Endothelial cell of umbilical vein (primary cell): ENCODE measurements around the gene TUBG2. TPM values are rescaled to one million over a fixed set of nuclear protein-coding genes. Genes with fewer than 3 reads are reported as not detected.
"Not testable (repeated sequence)": the region's sequence is repeated elsewhere in the genome, so short reads cannot be mapped to it uniquely, and the experiment has no call there.

Experiments
- BruUV-seq: library from RNA; stranded (reverse); fragments of 400-500 nt; replicated peaks from 2 replicates; lab custom pipeline; 2021; lab: Mats Ljungman, UMichigan
- CTCF ChIA-PET: fragments of 300-600, 350-600 bp; sonication (Branson Sonifier 250); formaldehyde crosslinking; loops from one replicate; lab custom pipeline; 2021; ENCODE audit warnings: antibody characterized with exemption, inconsistent platforms; lab: Charles Lee
- POLR2A ChIA-PET: fragments of 300-600, 350-600 bp; sonication (Branson Sonifier 250); formaldehyde crosslinking; loops from one replicate; lab custom pipeline; 2021; ENCODE audit warnings: antibody characterized with exemption, inconsistent platforms; lab: Charles Lee
- DNase-seq: peaks from one replicate; pipeline ENCODE4 v3.0.0-alpha.2; 2011; ENCODE audit warnings: low read depth, low spot score
- FAIRE-seq: peaks from 2 replicates; lab custom pipeline; 2011; peaks lifted over from hg19 to GRCh38; lab: Jason Lieb, UNC
- H2AFZ ChIP-seq: 2 replicates; pipeline ENCODE4 v1.6.0; 2012; ENCODE audit warnings: low read depth, low read length, control low read depth, inconsistent platforms
- H3K27ac ChIP-seq: 2 replicates; pipeline ENCODE4 v1.5.1; 2011; ENCODE audit warnings: low read depth, mild to moderate bottlenecking, control low read depth, low read length, moderate library complexity; ENCODE audit not compliant: insufficient read depth
- H3K27me3 ChIP-seq, 2 experiments: 2 replicates each; pipeline versions ENCODE4 v1.6.0 to v1.6.1; 2011; ENCODE audit warnings: low read length in 2 of 2, mixed read lengths in 1 of 2; ENCODE audit not compliant: control insufficient read depth in 2 of 2, insufficient read depth in 2 of 2
- H3K36me3 ChIP-seq, 2 experiments: 2 replicates in 1 of 2; 3 replicates in 1 of 2; pipeline ENCODE4 v1.5.1; 2011; ENCODE audit warnings: low read length in 2 of 2, mild to moderate bottlenecking in 1 of 2, moderate library complexity in 1 of 2; ENCODE audit not compliant: control insufficient read depth in 2 of 2, insufficient read depth in 2 of 2; ENCODE audit errors: extremely low read depth in 1 of 2
- H3K4me1 ChIP-seq: 3 replicates; pipeline ENCODE4 v1.5.1; 2011; ENCODE audit warnings: mild to moderate bottlenecking, low read length; ENCODE audit not compliant: control insufficient read depth, insufficient read depth; ENCODE audit errors: extremely low read depth
- H3K4me2 ChIP-seq: 2 replicates; pipeline ENCODE4 v1.6.1; 2011; ENCODE audit warnings: low read length, control low read depth, mixed read lengths; ENCODE audit not compliant: insufficient read depth
- H3K4me3 ChIP-seq, 3 experiments: fragments of 200-600 bp in 1 of 3; sonication (generic), shearing (Covaris generic) in 1 of 3; replicated peaks in 1 of 3; 2 replicates each; pipeline ENCODE4 v1.5.1; 2011 to 2016; ENCODE audit warnings: control low read depth in 3 of 3, low read length in 3 of 3, mild to moderate bottlenecking in 2 of 3, inconsistent platforms in 1 of 3, low read depth in 1 of 3, moderate library complexity in 1 of 3; ENCODE audit not compliant: insufficient read depth in 1 of 3
- H3K79me2 ChIP-seq: 2 replicates; pipeline ENCODE4 v1.6.0; 2012; ENCODE audit warnings: low read length, inconsistent platforms; ENCODE audit not compliant: control insufficient read depth, insufficient read depth
- H3K9ac ChIP-seq: replicated peaks from 2 replicates; pipeline ENCODE3; 2011; ENCODE audit warnings: low read length, control low read depth; ENCODE audit not compliant: insufficient read depth; ENCODE audit errors: extremely low read depth
- H3K9me1 ChIP-seq: replicated peaks from 3 replicates; pipeline ENCODE4 v1.6.0; 2011; ENCODE audit warnings: mild to moderate bottlenecking, low read length; ENCODE audit not compliant: control insufficient read depth, insufficient read depth; ENCODE audit errors: extremely low read depth
- H3K9me3 ChIP-seq: replicated peaks from 2 replicates; pipeline ENCODE4 v1.5.1; 2012; ENCODE audit warnings: low read length, inconsistent platforms; ENCODE audit not compliant: control insufficient read depth, insufficient read depth
- H4K20me1 ChIP-seq: replicated peaks from 2 replicates; pipeline ENCODE3; 2011; ENCODE audit warnings: mild to moderate bottlenecking, low read length; ENCODE audit not compliant: control insufficient read depth, insufficient read depth; ENCODE audit errors: extremely low read depth
- EZH2 ChIP-seq: IDR thresholded peaks from 2 replicates; pipeline ENCODE4 v1.6.1; 2012; ENCODE audit warnings: borderline replicate concordance, low read depth, mild to moderate bottlenecking, moderate library complexity, low read length, inconsistent platforms; ENCODE audit not compliant: severe bottlenecking
- FOS ChIP-seq: IDR thresholded peaks from 2 replicates; pipeline ENCODE4 v1.6.1; 2011; ENCODE audit warnings: mild to moderate bottlenecking, low read length, moderate library complexity, borderline replicate concordance; ENCODE audit not compliant: insufficient read depth
- GATA2 ChIP-seq: IDR thresholded peaks from 2 replicates; pipeline ENCODE4 v1.7.0; 2011; ENCODE audit warnings: low read depth, mild to moderate bottlenecking, moderate library complexity, mixed read lengths, low read length; ENCODE audit not compliant: insufficient read length, insufficient read depth
- JUN ChIP-seq: IDR thresholded peaks from 2 replicates; pipeline ENCODE4 v1.6.1; 2011; ENCODE audit warnings: borderline replicate concordance, low read depth; ENCODE audit not compliant: insufficient read length, insufficient read depth
- MYC ChIP-seq: IDR thresholded peaks from one replicate; pipeline ENCODE4 v1.6.1; 2011; ENCODE audit warnings: mild to moderate bottlenecking, low read depth, low read length
- POLR2A ChIP-seq: IDR thresholded peaks from 2 replicates; pipeline ENCODE4 v1.6.1; 2012; ENCODE audit warnings: low read depth, mild to moderate bottlenecking, control low read depth, low read length
- POLR2AphosphoS5 ChIP-seq: IDR thresholded peaks from 2 replicates; pipeline ENCODE4 v1.6.1; 2012; ENCODE audit warnings: low read depth, mild to moderate bottlenecking, control low read depth, low read length, moderate library complexity; ENCODE audit not compliant: insufficient read depth
- dilution Hi-C: fragments of 300-500 bp; cut with MboI; formaldehyde crosslinking; loops from one replicate; pipeline ENCODE4 v1.15.0; 2019; ENCODE audit warnings: low sequenced_read_pairs; ENCODE audit not compliant: extremely low pct_ligation_motif_present
- intact Hi-C: fragments of 100-400 bp; cut with micrococcal nuclease; formaldehyde crosslinking; loops from one replicate; pipeline ENCODE4 v1.10.0; 2022
- polyA plus RNA-seq, 4 experiments: library from polyadenylated mRNA; depleted of rRNA in 3 of 4; stranded (reverse) in 3 of 4; unstranded in 1 of 4; fragments of >200 nt; gene quantifications; 2 replicates each; pipeline versions ENCODE4 v1.2.1 to v1.2.3, GENCODE V29; 2011 to 2012; ENCODE audit warnings: missing spikeins in 1 of 4
- total RNA-seq: library from RNA; stranded (reverse); gene quantifications from 2 replicates; pipeline ENCODE4 v1.2.3, GENCODE V29; 2021
- TF ChIP-seq, protein P1 (sequence below), 2 donors: IDR thresholded peaks; 1 replicate in 1 of 2; 2 replicates in 1 of 2; pipeline ENCODE4 v1.5.1; 2011; ENCODE audit warnings: low read length in 2 of 2, mild to moderate bottlenecking in 2 of 2, moderate library complexity in 2 of 2, control low read depth in 1 of 2, inconsistent platforms in 1 of 2, low read depth in 1 of 2; ENCODE audit not compliant: insufficient read depth in 1 of 2; ENCODE audit errors: extremely low read depth in 1 of 2
- TF ChIP-seq, protein P2 (sequence below): IDR thresholded peaks from 2 replicates; pipeline ENCODE4 v1.6.1; 2011; ENCODE audit not compliant: insufficient read depth, insufficient read length

TUBG2 gene
- total and polyA plus RNA-seq, 2 donors (not counting 3 experiments of a cell fraction or from before 2014, with no cell fraction given) = 13.2 to 17.7 TPM

DNA sequence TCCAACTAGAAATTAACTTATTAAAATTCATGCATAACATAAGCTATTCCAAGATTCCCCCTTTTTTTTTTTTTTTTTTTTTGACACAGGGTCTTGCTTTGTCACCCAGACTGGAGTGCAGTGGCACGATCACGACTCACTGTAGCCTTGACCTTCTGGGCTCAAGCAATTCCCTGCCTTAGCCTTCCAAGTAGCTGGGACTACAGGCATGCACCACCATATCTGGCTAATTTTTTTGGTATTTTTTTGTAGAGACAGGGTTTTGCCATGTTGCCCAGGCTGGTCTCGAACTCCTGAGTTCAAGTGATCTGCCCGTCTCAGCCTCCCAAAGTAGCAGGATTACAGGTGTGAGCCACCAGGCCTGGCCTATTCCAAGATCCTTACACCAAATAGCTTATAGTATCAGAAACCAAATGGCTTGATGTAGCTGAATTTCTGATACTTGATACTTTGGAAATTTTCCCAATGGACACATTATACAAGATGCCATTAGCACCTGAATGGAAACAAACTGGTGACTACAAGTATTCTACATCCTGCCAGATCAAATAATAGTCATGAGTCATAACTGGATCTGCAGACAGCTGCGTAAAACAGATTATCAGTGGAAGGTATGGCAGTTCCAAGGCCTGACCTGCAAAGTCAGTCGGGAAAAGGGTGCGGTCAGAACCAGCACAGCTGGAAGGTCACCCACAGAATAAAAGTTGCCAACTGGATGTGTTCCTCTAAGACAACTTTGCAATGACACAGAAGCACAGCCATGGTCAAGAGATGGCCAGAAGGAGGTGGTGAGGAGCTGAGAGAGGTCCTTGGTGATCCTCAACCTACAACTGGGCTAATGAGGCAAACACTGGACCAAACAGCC is 35.1 kb upstream of the TUBG2 start:
- Histone ChIP-seq H3K4me1 (peaks cover 7% of the 10 kb centered on the region), H3K36me3 (no peaks in the 10 kb centered on the region), H3K4me2 (no peak overlapping the region), H3K9ac (no peak overlapping the region), H3K4me3 (no peak overlapping the region), H3K27me3 (no peaks in the 10 kb centered on the region), H2AFZ (peak overlapping the region; percentile 40), H3K27ac (no peak overlapping the region), H3K79me2 (no peaks in the 10 kb centered on the region), H4K20me1 (no peaks in the 10 kb centered on the region), H3K9me1 (no peaks in the 10 kb centered on the region), H3K9me3 (no peaks in the 10 kb centered on the region)
- POLR2A ChIA-PET = interaction anchor here (0.6 kb wide), 1 partner anchor 16 kb away, joined by 4 read pairs; no protein-coding TSS in a partner anchor
- DNase-seq (peak; percentile 57), FAIRE-seq (peak; percentile 87)
- TF ChIP-seq, protein P1, sequence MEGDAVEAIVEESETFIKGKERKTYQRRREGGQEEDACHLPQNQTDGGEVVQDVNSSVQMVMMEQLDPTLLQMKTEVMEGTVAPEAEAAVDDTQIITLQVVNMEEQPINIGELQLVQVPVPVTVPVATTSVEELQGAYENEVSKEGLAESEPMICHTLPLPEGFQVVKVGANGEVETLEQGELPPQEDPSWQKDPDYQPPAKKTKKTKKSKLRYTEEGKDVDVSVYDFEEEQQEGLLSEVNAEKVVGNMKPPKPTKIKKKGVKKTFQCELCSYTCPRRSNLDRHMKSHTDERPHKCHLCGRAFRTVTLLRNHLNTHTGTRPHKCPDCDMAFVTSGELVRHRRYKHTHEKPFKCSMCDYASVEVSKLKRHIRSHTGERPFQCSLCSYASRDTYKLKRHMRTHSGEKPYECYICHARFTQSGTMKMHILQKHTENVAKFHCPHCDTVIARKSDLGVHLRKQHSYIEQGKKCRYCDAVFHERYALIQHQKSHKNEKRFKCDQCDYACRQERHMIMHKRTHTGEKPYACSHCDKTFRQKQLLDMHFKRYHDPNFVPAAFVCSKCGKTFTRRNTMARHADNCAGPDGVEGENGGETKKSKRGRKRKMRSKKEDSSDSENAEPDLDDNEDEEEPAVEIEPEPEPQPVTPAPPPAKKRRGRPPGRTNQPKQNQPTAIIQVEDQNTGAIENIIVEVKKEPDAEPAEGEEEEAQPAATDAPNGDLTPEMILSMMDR (IDR thresholded peaks at IDR 0.05; ENCODE audit: extremely low read depth in 1 of 2, insufficient read depth in 1 of 2, low read depth in 1 of 2, low read length in 2 of 2) = no peak
- TF ChIP-seq GATA2 (no peak), MYC (no peak), POLR2AphosphoS5 (no peak), FOS (peak; percentile 52), JUN (peak; percentile 51), EZH2 (no peak), POLR2A (no peak)
- TF ChIP-seq, protein P2, sequence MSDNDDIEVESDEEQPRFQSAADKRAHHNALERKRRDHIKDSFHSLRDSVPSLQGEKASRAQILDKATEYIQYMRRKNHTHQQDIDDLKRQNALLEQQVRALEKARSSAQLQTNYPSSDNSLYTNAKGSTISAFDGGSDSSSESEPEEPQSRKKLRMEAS = no peak
- CTCF ChIA-PET = interaction anchor here (0.5 to 2.0 kb wide), 9 partner anchors 15 to 140 kb away, joined by 3 to 7 read pairs (median 4); partner anchors contain the start of genes CCR10, PLEKHH3, RETREG3 and TUBG1
- dilution Hi-C loops = no loop called here
- no TSS peak for BruUV-seq
- intact Hi-C loops = no loop called here

DNA sequence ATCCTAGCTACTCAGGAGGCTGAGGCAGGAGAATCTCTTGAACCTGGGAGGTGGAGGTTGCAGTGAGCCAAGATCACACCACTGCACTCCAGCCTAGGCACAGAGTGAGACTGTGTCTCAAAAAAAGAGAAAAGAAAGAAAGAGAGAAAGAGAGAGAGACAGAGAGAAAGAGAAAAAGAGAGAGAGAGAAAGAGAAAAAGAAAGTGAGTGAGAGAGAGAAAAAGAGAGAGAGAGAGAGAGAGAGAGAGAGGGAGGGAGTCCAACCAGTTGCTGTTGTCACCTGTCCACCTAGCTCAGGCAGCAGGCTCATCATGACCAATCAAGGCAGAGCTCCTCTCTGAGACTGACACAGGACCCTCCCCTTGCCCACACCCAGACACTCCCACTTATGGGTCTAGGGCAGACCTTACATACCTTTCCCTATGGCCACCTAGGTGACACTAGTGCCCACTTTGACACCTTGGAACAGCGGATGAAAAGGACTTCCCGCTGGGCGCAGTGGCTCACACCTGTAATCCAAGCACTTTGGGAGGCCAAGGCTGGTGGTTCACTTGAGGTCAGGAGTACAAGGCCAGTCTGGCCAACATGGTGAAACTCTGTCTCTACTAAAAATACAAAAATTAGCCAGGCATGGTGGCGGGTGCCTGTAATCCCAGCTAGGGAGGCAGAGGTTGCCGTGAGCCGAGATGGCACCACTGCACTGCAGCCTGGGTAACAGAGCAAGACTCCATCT is 31.9 kb upstream of the TUBG2 start:
- dilution Hi-C loops, POLR2A ChIA-PET: not testable (repeated sequence)

More for the DNA sequence above, 31.9 kb upstream of the TUBG2 start:
- H2AFZ ChIP-seq, DNase-seq, H3K9ac ChIP-seq, intact Hi-C loops, FAIRE-seq, H3K4me1 ChIP-seq, H3K27ac ChIP-seq, H3K4me3 ChIP-seq, BruUV-seq, H3K4me2 ChIP-seq, H3K36me3 ChIP-seq, H3K9me1 ChIP-seq, H3K9me3 ChIP-seq, H3K27me3 ChIP-seq, H3K79me2 ChIP-seq, H4K20me1 ChIP-seq: not testable (repeated sequence)
- CTCF ChIA-PET = interaction anchor here (0.7 kb wide), 1 partner anchor 53 kb away, joined by 3 read pairs; no protein-coding TSS in a partner anchor
